ENCODE data around the gene RFC3. TPM values are rescaled to one million over a fixed set of nuclear protein-coding genes. Genes with fewer than 3 reads are reported as not detected.

RFC3 gene
- total RNA-seq, 1 experiment from 2014 or later: 59.2 TPM

- H3K4ac ChIP-seq (ENCODE audit: low read depth, low read length): no peak overlapping the region
- H4K5ac ChIP-seq (ENCODE audit: insufficient read length, low read depth, low read length): no peak overlapping the region
- H2BK5ac ChIP-seq (ENCODE audit: insufficient read length, low read length): no peak overlapping the region
- no peak overlapping the region for H3K18ac ChIP-seq (ENCODE audit: insufficient read length, low read depth, low read length)
- no peak overlapping the region for H2AFZ ChIP-seq (ENCODE audit: low read length)
- H3K14ac ChIP-seq (ENCODE audit: insufficient read depth, low read length): no peak overlapping the region
- no peaks in the 10 kb centered on the region for H3K27me3 Mint-ChIP-seq (ENCODE audit: low read depth)
- no peak overlapping the region for H3K27ac Mint-ChIP-seq
- no peak overlapping the region for H3K4me3 Mint-ChIP-seq
- no peak overlapping the region for H2BK120ac ChIP-seq (ENCODE audit: low read depth, low read length, poor library complexity, severe bottlenecking)
- no peak overlapping the region for H3K23ac ChIP-seq (ENCODE audit: insufficient read length, low read depth, low read length)
- H2BK20ac ChIP-seq (ENCODE audit: low read depth, low read length, poor library complexity, severe bottlenecking): no peak overlapping the region
- H3K79me1 ChIP-seq (ENCODE audit: insufficient read depth, low read depth, low read length, poor library complexity, severe bottlenecking): no peaks in the 10 kb centered on the region
- no peaks in the 10 kb centered on the region for H3K79me2 ChIP-seq (ENCODE audit: insufficient read depth, low read length)
- H3K27ac ChIP-seq (ENCODE audit: insufficient read length, low read depth, low read length): no peak overlapping the region
- no peak overlapping the region for H3K9ac ChIP-seq (ENCODE audit: extremely low read depth, insufficient read length, low read length)
- no peak overlapping the region for H3K56ac ChIP-seq (ENCODE audit: insufficient read length, low read depth, low read length)
- DNase-seq: no peak
- no peaks in the 10 kb centered on the region for H3K9me3 Mint-ChIP-seq
- no peak overlapping the region for H3T11ph ChIP-seq (ENCODE audit: low read length)
- H3K4me2 ChIP-seq (ENCODE audit: insufficient read depth, insufficient read length, low read length): no peak overlapping the region
- H3K36me3 Mint-ChIP-seq (ENCODE audit: insufficient read depth in 1 of 3, low read depth in 3 of 3): no peaks in the 10 kb centered on the region
- TF ChIP-seq CTCF (conservative IDR thresholded peaks at IDR 0.05): no peak
- no peak overlapping the region for H2BK12ac ChIP-seq (ENCODE audit: insufficient read length, low read depth, low read length)
- no peak overlapping the region for H4K91ac ChIP-seq (ENCODE audit: insufficient read length, low read depth, low read length)
- no peaks in the 10 kb centered on the region for H3K27me3 ChIP-seq (ENCODE audit: insufficient read depth, low read length)
- no peak overlapping the region for H2AK5ac ChIP-seq (ENCODE audit: insufficient read length, low read length)
- H2BK15ac ChIP-seq (ENCODE audit: low read depth, low read length): no peak overlapping the region
- no CpG with 5 or more reads among the region's 7 CpGs for WGBS (ENCODE audit: extremely low coverage, insufficient read length, low lambda C conversion rate)
- peaks cover 6% of the 10 kb centered on the region in 2 experiments for H3K4me1 Mint-ChIP-seq
- no peaks in the 10 kb centered on the region; the same call in 1 of the 2 replicates for H3K4me1 ChIP-seq (ENCODE audit: insufficient read depth, low read length)
- H3K9me3 ChIP-seq (ENCODE audit: control insufficient read depth, low read depth, low read length): no peaks in the 10 kb centered on the region
- no peaks in the 10 kb centered on the region for H4K20me1 ChIP-seq (ENCODE audit: control insufficient read depth, insufficient read depth, insufficient read length)
- H3K23me2 ChIP-seq (ENCODE audit: insufficient read length, low read depth, low read length, poor library complexity, severe bottlenecking): no peaks in the 10 kb centered on the region
- no peak overlapping the region for H4K8ac ChIP-seq (replicated peaks; ENCODE audit: insufficient read length, low read depth, low read length)
Measured at GRCh38 chr13:33797622-33798021, 20.3 kb upstream of the RFC3 start.

Measured in H9 (cell line).